HG03342 (cell line): Measurements from ENCODE around the gene CCT8.

Source experiments
- ATAC-seq: cut with Tn5 transposase; IDR thresholded peaks from one replicate; pipeline ENCODE4 v1.9.1; 2021; ENCODE audit warnings: mild to moderate bottlenecking, moderate library complexity; ENCODE audit not compliant: unreplicated experiment

The CCT8 gene

GRCh38 chr21:29073222-29074006 lies at the start of gene CCT8:
Gene CCT8, minus strand, starts transcription at chr21:29073648. Its CDS starts 58 bp downstream, at chr21:29073590.
- ATAC-seq, result peak; percentile 88

DNA sequence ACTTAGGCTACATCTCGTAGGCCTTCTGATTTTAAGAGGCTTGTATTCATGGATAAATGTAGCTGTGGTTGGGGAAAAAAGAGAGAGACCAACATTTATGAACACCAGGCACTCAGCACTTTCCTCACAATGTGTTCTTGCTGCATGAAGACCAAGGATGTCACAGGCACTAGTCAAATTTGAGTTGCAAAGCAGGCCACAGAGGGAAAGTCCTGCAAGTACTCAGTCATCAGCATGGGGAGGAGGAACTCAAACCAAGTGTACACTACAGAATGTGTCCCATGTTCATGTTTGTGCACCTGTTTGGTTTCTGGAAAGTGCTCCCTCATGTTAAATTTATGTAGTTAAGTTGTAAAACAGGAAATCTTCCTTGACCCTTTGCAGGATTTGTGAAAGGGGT lies 48.3 kb upstream of the CCT8 start:
- ATAC-seq, result peak; percentile 51

GRCh38 chr21:29117372-29117955 lies 44.0 kb upstream of the CCT8 start:
- no peak for ATAC-seq

GRCh38 chr21:29115899-29116298 lies 42.5 kb upstream of the CCT8 start:
- no peak for ATAC-seq

DNA sequence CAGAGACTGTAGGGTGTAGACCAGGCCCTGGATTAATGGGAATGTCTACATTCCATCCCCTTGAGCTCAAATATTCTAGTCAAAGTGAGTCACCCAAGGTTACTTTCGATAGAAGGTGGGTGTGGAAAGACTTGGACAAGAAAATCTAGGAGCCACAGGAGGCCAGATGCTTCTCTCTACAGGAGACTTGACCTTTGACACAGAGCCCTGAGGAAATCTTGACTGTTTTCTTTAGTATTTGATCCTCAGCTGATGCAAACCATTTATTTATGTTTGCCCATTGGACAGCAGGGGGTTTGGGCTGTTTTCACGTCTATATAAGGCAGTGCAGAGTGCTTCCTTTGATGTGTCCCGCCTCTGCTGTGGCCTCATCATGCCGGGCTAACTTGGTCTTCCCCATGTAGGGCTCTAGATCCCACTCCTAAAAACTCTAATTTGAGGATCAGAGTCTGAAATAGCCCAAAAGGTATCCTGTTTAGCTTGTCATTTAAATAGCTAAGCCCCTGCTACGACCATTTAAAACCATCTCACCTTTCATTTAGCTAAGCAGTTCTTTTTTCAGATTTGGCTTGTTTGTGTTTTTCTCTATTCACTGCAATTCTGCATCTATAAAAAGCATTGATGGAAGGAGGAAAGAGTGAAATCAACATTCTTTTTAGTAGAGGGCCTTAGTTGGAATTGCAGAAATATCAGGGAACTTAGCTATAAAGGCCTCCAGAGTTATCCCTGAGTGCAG lies 41.5 kb upstream of the CCT8 start:
- ATAC-seq, result no peak

GRCh38 chr21:29105218-29105617 lies 31.8 kb upstream of the CCT8 start:
- no peak for ATAC-seq

GRCh38 chr21:29104239-29104708 lies 30.8 kb upstream of the CCT8 start:
- ATAC-seq, result no peak

- no peak for ATAC-seq
These were observed 29.4 kb upstream of the CCT8 start for GRCh38 chr21:29102791-29103257.

GRCh38 chr21:29098156-29098555 lies 24.7 kb upstream of the CCT8 start:
- no peak for ATAC-seq

GRCh38 chr21:29096218-29097015 lies 23.0 kb upstream of the CCT8 start:
- ATAC-seq, result no peak

GRCh38 chr21:29092102-29092959 lies 18.9 kb upstream of the CCT8 start:
- no peak for ATAC-seq

- no peak for ATAC-seq
These were observed 17.6 kb upstream of the CCT8 start for GRCh38 chr21:29091033-29091432.

DNA sequence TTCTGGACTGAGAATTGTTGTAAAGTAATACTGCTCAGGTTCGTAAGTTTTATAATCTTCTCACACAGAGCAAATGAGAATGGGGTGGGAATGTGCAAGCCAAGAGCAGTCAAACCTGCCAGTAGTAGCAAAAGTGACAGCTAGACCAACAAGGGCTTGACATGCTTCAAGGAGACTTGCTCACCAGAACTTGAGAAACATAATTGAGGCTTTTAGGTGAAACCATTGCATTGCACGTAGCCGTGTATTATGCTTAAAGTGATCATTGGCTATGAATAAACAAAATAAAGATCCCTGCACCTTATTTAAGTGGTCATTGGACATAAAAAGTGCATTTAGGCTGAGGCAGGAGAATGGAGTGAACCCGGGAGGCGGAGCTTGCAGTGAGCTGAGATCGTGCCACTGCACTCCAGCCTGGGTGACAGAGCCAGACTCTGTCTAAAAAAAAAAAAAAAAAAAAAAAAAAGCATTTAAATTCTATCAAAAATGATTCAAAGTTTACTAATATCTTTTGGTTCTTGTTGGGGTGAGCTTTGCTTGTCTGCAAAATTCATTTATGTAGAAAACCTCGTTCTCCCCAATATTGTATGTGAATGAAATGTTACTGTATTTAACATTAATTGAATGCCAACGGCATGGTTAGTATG lies 11.8 kb upstream of the CCT8 start:
- ATAC-seq, result no peak

DNA sequence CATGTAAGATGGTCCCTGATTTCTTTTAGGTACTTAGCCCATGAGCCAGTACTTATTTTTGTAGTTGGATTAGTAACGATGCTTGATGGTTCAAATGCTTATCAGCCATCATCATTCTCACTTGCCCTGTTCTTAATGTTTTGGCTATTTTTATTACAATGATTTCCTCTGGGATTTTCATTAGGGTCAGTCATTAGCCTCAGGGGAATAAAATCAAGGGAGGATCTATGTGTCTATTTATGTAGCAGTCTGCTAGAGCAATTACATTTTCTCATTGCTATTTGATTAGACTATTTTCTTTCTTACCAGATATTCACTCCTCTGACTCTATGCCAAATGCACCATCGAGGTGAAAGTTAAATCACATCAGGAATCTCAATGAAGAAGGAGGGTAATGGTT lies 10.9 kb upstream of the CCT8 start:
- no peak for ATAC-seq

- no peak for ATAC-seq
These were observed 9.9 kb upstream of the CCT8 start for GRCh38 chr21:29083306-29083705.

DNA sequence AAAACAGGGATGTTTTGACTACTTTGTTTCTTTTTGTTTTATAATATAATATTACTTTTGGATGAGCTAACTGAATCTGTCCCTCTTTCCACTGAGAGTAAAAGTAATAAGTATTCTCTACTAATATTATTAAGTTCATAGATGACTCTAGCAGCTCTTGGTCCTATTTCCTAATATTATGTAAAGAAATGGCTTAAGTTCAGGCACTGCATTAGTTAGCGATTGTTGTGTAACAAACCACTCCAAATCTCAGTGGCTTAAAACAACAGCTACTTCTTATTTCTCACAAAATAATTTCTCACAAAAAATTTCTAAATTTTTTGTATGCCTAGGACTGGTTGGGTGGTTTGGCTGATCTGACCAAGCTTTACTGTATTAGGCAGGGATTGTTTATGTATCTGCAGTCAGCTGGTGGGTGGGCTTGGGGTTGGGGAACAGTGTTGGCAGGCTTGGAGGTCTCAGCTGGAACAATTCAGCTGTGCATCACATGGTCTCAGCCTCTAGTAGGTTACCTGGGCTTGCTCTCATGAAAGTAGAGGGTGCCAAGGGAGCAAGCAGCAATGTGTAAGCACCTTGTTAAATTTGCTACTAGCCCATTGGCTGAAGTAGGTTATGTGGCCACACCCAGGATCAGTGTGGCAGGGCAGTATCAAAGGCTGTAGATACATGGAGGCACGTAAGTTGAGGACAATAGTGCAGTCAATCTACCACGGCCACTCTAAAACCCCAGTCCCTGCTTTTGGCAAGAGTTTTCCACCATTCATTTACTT lies 8.8 kb upstream of the CCT8 start:
- ATAC-seq, result no peak

DNA sequence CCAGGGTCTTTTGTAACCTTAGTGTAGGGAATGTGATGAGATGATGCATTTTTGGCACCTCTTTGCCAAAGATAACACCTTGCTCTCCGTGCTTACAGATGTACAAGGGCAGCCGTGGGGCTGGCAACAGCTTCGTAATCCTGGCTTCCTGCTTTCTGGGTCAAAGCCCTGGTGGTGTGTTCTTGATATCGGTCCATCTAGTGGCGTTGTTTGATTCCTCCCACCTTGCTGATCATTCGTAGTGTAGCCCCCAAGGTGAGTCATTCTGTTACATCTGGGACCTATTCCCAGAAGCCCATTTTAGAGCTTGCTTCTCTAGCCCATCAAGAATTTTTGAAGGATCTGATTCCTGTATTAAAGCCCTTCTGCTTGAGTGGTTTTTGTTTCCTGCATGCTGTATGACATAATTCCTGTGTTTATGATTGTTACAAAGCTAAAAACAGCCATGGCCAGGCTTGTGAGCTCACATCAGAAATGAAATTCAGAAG lies 7.0 kb upstream of the CCT8 start:
- ATAC-seq, result no peak
